NT2/D1 (cell line): ENCODE data around the gene TBCD.

Experiments
- YY1 ChIP-seq: IDR thresholded peaks from 2 replicates; pipeline ENCODE4 v1.6.1; 2011; ENCODE audit not compliant: insufficient read length, insufficient read depth
- ZNF274 ChIP-seq: IDR thresholded peaks from 2 replicates; pipeline ENCODE4 v1.6.1; 2011; ENCODE audit warnings: mild to moderate bottlenecking, low read depth, low read length

- TF ChIP-seq ZNF274, result no peak
- TF ChIP-seq YY1, result no peak
Observed at GRCh38 chr17:82840431-82840831, 88.6 kb downstream of the TBCD start.
